ENCODE data around the gene INA.

DNA sequence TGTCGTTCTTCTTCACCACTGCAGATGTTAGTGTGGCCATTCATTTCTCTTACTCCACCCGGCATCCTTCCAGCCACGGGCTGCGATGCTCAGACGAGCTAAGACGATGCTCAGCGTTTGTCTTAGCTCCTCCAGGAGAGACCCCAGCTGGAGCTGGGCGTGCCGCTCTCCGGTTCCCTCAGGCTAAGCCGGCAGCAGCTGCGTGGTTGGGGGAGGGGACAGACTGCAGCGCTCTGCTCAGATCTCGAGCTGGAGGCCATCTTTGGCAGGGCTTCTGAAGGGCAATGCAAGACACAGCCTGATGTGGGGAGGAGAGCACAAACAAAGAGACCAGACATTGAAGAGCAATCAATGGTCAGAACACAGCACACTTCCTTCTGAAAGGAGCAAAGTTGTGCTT is 4.8 kb downstream of the INA start:
- TF ChIP-seq, protein P1, sequence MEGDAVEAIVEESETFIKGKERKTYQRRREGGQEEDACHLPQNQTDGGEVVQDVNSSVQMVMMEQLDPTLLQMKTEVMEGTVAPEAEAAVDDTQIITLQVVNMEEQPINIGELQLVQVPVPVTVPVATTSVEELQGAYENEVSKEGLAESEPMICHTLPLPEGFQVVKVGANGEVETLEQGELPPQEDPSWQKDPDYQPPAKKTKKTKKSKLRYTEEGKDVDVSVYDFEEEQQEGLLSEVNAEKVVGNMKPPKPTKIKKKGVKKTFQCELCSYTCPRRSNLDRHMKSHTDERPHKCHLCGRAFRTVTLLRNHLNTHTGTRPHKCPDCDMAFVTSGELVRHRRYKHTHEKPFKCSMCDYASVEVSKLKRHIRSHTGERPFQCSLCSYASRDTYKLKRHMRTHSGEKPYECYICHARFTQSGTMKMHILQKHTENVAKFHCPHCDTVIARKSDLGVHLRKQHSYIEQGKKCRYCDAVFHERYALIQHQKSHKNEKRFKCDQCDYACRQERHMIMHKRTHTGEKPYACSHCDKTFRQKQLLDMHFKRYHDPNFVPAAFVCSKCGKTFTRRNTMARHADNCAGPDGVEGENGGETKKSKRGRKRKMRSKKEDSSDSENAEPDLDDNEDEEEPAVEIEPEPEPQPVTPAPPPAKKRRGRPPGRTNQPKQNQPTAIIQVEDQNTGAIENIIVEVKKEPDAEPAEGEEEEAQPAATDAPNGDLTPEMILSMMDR (conservative IDR thresholded peaks at IDR 0.05) = no peak
- TF ChIP-seq ZFX (IDR thresholded peaks at IDR 0.05) = no peak

Measured in C4-2B (cell line).